ENCODE data around the gene WWC1.

The WWC1 gene

GRCh38 chr5:168350315-168350714, 58.9 kb downstream of the WWC1 start:
- DNase-seq (ENCODE audit: low read depth): no peak
- no peak for TF ChIP-seq CTCF (IDR thresholded peaks at IDR 0.05; ENCODE audit: low read depth, low read length, missing control alignments)
- H3K4me3 ChIP-seq (ENCODE audit: low read depth, low read length): no peak overlapping the region

GRCh38 chr5:168353216-168353957, 61.9 kb downstream of the WWC1 start:
- no peak for DNase-seq (ENCODE audit: low read depth)
- TF ChIP-seq CTCF (IDR thresholded peaks at IDR 0.05; ENCODE audit: low read depth, low read length, missing control alignments): no peak
- H3K4me3 ChIP-seq (ENCODE audit: low read depth, low read length): no peak overlapping the region

GRCh38 chr5:168354397-168354796, 63.0 kb downstream of the WWC1 start:
- no peak overlapping the region for H3K4me3 ChIP-seq (ENCODE audit: low read depth, low read length)
- TF ChIP-seq CTCF (IDR thresholded peaks at IDR 0.05; ENCODE audit: low read depth, low read length, missing control alignments): no peak
- DNase-seq (ENCODE audit: low read depth): no peak

- H3K4me3 ChIP-seq (ENCODE audit: low read depth, low read length): no peak overlapping the region
- no peak for DNase-seq (ENCODE audit: low read depth)
- no peak for TF ChIP-seq CTCF (IDR thresholded peaks at IDR 0.05; ENCODE audit: low read depth, low read length, missing control alignments)
Observed at GRCh38 chr5:168356171-168356570, 64.7 kb downstream of the WWC1 start.

GRCh38 chr5:168356592-168356991, 65.1 kb downstream of the WWC1 start:
- TF ChIP-seq CTCF (IDR thresholded peaks at IDR 0.05; ENCODE audit: low read depth, low read length, missing control alignments): no peak
- no peak for DNase-seq (ENCODE audit: low read depth)

GRCh38 chr5:168357876-168358275, 66.4 kb downstream of the WWC1 start:
- no peak for DNase-seq (ENCODE audit: low read depth)
- no peak overlapping the region for H3K4me3 ChIP-seq (ENCODE audit: low read depth, low read length)
- TF ChIP-seq CTCF (IDR thresholded peaks at IDR 0.05; ENCODE audit: low read depth, low read length, missing control alignments): no peak

More at GRCh38 chr5:168356592-168356991, 65.1 kb downstream of the WWC1 start:
- H3K4me3 ChIP-seq (ENCODE audit: low read depth, low read length): no peak overlapping the region

Data from GM12864 (cell line).